ENCODE data around the gene MMP17.
"Not testable (repeated sequence)": the region's sequence is repeated elsewhere in the genome, so short reads cannot be mapped to it uniquely, and the experiment has no call there.

Gene MMP17

DNA sequence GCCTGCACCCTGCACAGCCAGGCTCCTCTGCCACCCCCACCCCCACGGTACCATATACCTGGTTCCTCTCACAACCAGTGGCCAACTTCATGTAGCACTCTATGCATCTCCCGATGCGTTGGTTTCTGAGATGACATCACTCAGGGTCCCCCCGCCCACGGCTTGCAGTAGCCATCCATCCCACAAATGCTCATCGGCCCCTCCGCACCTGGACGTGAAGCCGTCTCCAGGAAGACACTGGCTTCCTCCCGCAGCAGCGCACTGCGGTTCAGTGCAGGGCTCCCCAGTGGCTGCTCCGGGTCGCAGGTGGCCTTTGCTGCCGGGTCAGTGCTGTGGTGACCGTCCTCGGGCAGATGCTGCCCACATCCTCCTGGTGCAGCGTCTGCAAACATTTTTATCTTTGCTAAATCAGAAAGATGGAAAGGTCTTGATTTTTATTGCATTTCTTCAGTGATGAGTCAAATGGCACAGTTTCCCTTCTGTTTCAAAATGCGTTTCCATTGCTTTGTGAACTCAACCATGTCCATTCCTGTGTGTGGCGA is 27.5 kb upstream of the MMP17 start:
- DNase-seq (ENCODE audit: low spot score), result no peak

DNA sequence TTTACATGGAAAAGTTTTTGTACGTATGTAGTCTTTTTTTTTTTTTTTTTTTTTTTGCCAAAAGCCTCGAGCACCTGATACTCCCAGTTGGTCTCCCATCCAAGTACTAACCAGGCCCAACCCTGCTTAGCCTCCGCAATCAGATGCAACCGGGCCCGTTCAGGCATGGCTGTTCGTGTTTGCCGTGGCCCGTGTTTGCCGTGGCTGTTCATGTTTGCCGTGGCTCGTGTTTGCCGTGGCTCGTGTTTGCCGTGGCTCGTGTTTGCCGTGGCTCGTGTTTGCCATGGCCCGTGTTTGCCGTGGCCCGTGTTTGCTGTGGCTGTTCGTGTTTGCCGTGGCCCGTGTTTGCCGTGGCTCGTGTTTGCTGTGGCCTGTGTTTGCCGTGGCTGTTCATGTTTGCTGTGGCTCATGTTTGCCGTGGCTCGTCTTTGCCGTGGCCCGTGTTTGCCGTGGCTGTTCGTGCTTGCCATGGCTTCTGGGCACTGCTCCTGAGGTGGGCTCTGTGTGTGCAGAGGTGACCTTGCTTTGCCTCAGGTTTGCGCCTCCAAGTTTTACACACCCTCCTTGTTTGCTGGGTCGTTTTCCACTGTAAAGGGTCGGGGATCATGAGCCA is 26.8 kb upstream of the MMP17 start:
- DNase-seq (ENCODE audit: low spot score), result no peak

DNA sequence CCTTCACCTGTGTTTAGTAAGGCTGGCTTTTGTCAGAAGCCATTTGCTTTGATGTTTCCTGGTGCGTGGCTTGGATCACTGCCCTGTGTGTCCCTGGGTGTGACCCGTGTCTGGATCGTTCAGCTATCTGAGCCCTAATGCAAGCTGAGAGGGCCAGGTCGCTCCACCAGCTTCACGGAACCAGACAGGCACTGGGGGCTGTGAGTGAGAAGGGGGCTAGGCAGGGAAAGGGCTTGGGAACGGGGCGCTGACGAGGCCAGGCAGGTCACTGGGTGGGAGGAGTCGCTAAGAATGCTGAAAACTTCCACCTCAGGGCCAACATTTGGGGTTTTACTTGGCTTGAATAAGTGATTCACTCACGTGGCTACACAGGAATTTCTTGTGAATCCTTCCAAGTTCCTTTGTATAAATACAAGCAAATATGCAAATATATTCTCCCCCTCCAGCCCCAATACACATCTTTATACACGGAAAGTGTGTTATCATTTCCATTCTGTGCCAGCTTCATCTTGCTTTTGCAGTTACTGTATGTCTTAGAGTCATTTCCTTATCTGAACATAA is 24.2 kb upstream of the MMP17 start:
- DNase-seq (ENCODE audit: low spot score), result peak; percentile 45

DNA sequence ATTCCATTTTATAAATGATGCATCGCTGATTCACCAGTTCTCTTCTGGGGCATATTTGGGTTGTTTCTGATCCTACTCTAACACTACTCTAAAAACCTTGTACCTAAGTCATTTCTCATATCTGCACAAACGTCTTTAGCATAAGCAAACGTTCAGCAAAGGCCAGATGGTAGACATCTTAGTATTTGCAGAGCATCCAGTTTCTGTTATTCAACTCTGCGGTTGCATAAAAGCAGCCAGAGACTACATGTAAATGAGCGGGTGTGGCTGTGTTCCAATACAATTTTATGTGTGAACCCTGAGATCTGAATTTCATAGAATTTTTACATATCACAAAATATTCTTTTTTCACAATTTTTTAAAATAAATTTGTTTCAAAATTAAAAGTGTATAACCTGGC is 22.8 kb upstream of the MMP17 start:
- no peak for DNase-seq (ENCODE audit: low spot score)

DNA sequence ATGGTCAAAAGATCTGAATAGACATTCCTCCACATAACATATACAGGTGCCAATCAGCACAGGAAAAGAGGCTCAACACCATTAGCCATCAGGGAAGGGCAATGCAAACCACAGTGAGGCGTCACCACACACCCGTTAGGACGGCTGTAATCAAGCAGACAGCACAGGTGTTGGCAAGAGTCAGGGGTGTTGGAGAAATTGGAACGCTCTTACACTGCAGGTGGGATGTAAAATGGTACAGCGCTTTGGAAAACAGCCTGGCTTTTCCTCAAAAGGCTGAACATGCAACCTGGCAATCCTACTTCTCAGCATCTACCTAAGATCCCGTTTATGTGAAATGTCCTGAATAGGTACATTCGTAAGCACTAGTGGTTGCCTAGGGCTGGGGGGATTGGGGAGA is 21.5 kb upstream of the MMP17 start:
- DNase-seq (ENCODE audit: low spot score), result no peak

DNA sequence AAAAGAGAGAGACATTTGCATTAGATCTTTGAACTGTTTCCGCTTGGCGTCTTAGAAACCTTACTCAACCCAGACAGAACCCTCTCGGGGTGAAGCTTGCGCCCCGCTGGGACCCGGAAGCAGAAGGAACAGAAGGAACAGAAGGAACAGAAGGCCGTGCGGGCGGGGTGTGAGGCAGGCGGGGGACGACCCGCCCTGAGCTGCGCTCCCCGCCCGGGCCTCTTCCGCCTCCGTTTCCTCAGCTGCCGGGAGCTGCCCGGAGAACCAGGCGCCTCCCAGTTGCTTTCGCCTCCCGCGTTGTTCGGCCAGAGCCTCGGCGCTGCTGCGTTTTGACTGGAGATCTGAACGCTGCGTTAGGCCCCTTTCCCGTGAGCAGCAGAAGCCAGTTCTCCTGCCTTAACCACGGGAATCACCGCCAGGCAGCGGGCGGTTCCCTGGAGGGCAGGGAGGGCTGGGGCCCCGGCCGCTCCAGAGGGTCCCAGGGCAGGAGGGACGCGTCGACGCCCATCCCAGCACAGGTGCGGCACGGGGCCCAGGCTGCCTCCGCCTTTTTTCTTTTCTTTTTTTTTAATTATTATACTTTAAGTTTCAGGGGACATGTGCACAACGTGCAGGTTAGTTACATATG is 19.3 kb upstream of the MMP17 start:
- no peak for DNase-seq (ENCODE audit: low spot score)

DNA sequence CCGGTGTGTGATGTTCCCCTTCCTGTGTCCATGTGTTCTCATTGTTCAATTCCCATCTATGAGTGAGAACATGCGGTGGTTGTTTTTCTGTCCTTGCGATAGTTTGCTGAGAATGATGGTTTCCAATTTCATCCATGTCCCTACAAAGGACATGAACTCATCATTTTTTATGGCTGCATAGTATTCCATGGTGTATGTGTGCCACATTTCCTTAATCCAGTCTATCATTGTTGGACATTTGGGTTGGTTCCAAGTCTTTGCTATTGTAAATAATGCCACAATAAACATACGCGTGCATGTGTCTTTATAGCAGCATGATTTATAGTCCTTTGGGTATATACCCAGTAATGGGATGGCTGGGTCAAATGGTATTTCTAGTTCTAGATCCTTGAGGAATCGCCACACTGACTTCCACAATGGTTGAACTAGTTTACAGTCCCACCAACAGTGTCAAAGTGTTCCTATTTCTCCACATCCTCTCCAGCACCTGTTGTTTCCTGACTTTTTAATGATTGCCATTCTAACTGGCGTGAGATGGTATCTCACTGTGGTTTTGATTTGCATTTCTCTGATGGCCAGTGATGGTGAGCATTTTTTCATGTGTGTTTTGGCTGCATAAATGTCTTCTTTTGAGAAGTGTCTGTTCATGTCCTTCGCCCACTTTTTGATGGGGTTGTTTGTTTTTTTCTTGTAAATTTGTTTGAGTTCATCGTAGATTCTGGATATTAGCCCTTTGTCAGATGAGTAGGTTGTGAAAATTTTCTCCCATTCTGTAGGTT is 18.5 kb upstream of the MMP17 start:
- not testable (repeated sequence) for DNase-seq (ENCODE audit: low spot score)

DNA sequence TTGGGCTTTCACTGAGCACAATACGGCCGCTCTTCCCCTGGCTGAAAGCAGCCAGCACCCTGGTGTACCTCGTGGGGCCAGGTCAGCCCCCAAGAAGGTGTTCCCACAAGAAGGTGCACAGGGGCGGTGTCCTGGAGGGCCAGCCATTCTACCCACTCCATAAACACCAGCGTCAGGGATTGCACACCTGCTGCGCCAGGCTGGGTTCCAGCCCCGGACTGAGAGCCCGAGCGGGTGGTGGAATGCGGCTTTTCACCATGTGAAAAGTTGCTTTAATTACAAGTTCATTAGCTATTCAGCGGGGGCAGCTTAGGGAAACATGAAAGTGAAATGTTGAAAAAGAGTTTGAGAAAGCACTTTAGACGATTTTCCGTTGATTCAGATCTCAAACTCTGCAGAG is 17.5 kb upstream of the MMP17 start:
- no peak for DNase-seq (ENCODE audit: low spot score)

DNA sequence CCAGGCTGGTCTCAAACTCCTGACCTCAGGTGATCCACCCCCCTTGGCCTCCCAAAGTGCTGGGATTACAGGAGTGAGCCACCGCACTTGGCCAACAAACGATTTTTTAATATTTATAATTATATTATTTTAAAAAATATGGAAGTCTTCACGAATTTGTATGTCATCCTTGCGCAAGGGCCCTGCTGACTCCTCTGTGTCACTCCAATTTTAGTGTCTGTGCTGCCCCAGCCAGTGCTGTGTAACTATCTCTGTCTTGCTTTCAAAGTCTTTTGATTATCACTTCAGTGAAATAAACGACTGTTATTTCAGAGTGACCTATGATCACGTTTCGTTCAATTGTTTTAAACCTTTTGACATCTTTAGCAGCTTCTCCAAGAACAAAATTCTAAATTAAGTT is 13.1 kb upstream of the MMP17 start:
- DNase-seq (ENCODE audit: low spot score), result no peak

DNA sequence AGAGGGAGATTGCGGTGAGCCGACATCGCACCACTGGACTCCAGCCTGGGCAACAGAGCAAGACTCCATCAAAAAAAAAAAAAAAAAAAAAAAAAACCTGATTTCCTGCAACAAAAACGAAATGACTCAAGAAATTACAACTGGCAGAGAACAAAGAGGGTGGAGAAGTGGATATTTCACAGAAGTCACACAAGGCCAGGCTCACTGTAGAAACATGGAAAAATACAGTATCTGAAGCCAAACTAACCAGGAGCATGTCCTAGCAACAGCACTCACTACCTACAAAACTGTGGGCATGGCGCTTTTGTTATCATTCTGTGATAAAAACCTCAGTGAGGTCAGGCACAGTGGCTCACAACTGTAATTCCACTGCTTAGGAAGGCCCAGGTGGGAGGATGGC is 11.7 kb upstream of the MMP17 start:
- no peak for DNase-seq (ENCODE audit: low spot score)

DNA sequence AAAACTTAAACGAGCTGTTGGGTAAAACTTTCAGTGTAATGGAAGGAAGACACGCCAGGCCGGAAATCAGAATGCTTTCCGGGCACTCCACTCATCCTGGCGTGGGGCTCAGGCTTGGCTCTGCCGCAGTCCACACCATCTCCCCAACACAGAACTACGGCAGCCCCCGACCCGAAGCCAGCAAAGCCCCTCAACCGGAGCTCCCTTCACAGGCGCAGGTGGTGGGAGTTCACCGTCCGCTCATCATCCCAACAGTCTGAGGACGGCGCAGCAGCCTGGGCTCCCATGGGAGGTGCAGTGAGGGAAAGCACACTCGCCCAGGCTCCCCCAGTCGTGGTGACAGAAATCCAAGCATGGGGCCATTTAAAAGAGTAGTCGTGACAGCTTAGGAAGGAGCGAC is 11.0 kb upstream of the MMP17 start:
- DNase-seq (ENCODE audit: low spot score), result no peak

DNA sequence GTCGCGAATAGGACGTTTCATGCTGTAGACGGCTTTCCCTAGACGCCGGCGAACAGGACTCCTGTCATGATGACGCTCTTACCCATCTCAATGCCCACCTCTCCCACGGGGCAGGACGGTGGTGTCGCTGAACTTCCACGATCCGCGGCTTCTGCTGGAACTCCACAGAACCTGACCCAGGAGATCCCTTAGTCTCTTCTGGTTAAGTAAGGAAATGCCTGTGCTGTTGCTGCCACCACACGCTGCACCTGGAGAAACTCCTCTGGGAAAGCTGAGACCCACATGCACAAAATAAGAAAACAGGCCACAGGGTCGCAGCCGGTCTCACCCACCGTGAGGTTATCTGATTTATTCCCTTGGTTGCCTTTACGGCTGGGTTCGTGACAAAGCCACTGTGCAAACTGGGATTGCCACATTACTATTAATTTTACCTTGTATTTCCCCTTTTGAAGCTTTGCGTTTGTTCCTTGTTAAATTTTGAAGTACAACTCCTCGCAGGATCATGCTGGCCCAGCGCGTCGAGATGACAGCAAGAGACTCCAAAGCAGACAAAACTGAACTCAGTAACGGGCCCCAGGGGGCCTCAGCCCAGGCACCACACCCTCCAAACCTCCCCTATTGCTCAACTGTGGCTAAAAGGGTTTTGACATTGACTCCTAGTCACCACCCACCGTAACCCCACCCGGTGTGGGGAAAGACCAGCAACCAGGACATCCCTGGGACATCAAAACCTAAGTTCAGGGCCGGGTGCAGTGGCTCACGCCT is 9.2 kb upstream of the MMP17 start:
- no peak for DNase-seq (ENCODE audit: low spot score)

DNA sequence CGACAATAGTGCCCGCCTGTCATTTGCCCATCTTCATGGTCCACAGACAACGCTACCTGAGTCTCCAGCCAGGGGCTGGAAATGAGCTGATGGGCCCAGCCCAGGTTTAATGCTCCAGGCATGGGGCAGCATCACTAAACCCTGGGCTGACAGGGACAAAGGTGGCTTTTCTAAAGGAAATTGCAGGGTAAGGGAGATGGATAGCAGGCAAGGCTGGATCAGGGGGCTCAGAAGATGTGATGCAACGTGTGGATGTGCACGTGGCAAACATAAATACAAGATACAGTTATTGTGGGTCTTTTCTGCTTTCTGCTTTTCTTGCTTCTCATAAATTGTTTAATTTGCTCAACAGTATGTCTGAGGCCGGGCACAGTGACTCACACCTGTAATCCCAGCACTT is 3.7 kb upstream of the MMP17 start:
- no peak for DNase-seq (ENCODE audit: low spot score)

DNA sequence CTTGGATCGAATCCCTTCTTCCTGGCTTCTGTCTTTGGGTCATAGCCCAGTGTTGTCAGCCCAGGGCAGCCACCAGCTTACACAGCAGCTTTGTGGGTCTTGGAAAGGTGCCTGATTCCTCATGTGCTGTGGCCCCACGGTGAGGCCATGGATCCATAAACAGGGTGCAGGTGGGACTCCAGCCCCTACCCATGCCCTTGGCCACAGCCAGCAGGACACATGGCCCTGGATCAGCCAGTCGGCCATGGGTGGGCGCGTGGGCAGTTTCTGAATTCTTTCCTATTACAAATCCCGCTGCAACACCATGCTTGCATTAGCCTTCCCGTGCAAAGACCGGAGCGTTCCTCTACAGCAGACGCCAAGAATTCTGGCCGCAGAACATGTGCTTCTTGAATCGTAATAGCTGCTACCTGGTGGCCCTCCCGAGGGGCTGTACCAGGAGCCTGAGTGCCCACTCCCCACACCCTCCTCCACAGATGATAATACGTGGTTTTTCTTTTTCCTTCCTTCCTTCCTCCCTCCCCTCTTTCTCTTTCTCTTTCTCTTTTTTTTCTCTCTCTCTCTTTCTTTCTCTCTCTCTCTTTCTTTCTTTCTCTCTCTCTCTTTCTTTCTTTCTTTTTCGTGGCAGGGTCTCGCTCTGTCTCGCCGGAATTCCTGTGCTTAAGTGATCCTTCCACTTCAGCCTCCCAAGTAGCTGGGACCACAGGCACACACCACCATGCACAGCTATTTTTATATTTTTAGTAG is 2.9 kb upstream of the MMP17 start:
- DNase-seq (ENCODE audit: low spot score), result no peak

DNA sequence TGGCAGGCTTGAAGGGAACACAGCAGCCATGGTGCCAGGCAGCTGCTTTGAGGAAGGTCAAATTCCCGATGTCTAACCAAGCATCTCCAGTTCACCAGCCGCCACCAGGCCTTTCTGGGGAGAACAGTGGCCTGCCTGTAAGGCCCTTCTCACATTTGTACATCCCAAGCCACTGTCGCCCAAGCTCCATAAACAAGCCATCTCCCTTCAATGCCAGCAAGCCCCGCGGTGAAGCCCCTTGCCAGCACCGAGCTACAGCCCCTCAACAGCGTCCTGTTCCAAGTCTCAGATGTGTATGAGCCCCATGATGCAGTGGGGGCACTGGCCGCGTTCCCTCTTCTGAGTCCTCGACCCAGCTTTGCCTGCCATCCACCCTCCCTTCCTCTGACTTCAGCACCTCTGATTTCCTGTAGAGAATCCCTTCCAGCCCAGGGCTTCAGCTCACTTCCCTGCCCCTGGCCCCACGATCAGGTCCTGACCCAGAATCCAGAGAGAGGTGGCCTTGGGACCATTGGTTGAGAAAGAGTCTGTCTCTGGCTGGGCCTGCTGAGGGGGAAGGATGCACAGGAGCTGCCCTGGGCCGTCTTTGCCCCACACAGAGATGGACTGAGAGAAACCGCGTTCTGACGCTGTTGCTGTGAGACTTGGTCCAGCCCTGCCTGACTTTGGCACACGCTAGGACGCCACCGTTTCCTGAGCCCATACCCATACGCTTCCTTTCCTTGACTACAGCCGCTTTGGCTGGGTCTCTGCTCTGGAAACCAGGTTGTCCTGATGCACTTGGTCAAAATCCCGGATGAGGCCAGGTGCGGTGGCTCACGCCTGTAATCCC is 1.9 kb upstream of the MMP17 start:
- DNase-seq (ENCODE audit: low spot score), result no peak

DNA sequence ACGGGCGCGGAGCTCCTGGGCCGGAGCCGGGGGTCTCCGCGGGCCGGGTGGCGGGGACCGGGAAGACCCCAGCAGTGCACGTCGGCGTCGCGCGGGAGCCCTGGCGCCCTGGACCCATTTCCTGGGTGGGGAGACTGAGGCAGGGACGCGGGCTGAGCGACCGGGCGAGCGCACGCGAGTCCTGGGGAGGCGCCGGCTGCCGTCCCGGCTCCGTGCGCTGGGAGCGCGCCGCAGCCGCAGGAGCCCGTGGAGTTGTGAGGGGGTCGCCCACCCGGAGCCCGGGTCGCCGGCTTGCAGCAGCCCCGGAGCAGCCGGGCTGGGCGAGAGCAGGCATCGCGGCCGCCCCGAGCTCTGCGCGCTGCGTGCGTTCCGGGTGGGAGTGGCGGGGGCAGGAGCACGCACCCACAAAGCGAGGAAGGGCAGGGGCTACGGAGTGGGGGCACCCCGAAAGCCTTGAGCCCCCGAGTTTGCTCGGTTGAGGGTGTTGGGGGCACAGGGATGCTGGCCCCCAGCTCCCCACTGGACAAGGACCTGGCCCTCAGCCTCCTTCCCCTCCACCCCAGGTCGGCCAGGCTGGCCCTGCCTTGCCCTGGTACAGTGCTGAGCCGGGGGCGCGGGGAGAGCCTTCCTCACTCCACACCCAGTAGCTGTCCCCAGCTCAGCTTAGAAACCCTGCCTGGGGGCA is 620 bp downstream of the MMP17 start:
- no peak for DNase-seq (ENCODE audit: low spot score)

DNA sequence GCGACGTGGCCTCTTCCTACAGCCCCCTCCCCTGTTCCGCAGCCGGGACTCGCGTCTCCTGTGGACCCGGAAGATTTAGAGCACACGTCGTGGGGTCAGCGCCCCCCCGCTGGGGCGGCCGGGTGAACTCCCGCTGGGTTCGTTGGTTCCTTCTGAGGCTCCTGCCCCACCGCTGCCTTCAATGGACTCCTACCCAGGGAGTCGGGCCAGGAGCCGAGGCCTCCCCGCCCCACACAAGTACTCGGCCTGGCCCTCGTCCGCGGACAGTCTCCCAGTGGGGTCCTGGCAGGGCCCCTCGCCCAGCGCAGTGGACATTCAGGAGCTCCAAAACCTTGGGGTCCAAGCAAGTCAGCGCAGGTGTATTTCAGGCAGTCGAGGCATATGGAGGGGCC is 1.2 kb downstream of the MMP17 start:
- DNase-seq (ENCODE audit: low spot score), result no peak

DNA sequence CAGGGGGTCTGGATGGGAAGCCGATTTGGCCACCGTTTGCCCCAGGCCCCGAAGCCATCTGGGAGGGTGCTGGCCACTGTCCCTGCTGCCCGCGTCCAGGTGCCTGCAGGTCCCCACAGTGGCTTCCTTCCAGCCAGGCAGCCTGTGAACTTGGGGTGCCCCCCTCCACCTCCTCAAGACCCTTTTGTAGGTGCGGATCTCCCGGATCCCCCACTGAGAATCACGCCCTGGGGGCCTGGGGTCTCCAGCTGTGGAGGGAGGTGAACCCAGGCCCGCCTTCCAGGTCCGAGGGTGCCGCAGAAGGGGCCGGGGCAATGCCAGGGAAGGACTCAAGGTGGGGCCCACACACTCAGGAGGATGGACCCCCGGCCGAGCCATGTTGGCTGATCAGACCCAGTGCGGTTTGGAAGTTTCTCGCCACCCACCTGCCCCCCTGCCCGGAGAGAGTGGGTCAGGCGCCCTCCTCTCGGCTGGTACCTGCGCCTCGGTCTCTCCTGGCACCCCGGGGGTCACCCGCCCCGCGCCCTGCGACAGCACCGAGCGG is 1.7 kb downstream of the MMP17 start:
- DNase-seq (ENCODE audit: low spot score), result no peak

DNA sequence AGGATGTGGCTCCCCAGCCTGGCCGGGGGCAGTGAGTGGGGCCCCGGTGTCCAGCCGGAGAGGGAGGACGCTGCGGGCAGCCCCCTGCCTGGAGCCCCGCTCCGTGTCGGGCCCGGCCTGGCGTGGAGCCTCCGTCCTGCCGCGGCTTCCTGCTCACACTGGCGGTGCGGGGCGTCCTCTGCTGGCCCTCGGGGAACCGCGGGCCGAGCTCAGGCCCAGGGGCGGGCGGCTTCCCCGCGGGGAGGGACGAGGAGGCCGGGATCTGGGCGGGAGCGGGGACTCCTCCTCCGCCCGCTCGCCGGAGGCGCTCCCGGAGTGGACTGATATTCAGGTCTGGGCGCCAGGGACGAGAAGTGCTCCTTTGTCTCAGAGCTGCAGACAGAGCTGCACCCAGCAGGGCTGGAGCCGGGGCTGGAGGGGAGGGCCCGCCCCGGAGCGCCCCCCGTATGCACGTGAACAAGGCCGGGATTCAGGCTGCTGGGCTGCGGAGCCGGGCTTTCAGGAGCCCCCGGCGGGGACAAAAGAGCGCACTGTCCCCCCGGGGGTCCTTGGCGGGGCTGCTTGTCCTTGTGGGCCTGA is 2.2 kb downstream of the MMP17 start:
- no peak for DNase-seq (ENCODE audit: low spot score)
